H1 (cell line): ENCODE data around the gene SNRNP40. TPM values are rescaled to one million over a fixed set of nuclear protein-coding genes. Genes with fewer than 3 reads are reported as not detected.

ENCODE experiments used
- CTCF ChIA-PET: fragments of 300-600 bp; sonication (Branson Sonifier 250); formaldehyde crosslinking; loops from one replicate; lab custom pipeline; 2021; ENCODE audit not compliant: partially characterized antibody; lab: Charles Lee
- POLR2A ChIA-PET: fragments of 300-600 bp; sonication (Branson Sonifier 250); formaldehyde crosslinking; loops from one replicate; lab custom pipeline; 2021; ENCODE audit warnings: inconsistent platforms; ENCODE audit not compliant: partially characterized antibody; lab: Charles Lee
- DNase-seq, 2 experiments: peaks; one replicate each; pipeline versions ENCODE4 v3.0.0 to v3.0.0-alpha.2; 2010 to 2022; ENCODE audit warnings: low spot score in 2 of 2, low read depth in 1 of 2, mixed read lengths in 1 of 2
- FAIRE-seq: peaks from 2 replicates; lab custom pipeline; 2011; peaks lifted over from hg19 to GRCh38; lab: Jason Lieb, UNC
- H2AFZ ChIP-seq: 2 replicates; pipeline ENCODE4 v1.8.1; 2012; ENCODE audit warnings: low read length, inconsistent platforms
- H2AK5ac ChIP-seq: 2 replicates; pipeline ENCODE4 v1.6.1; 2013; ENCODE audit warnings: low read depth, low read length
- H2BK120ac ChIP-seq: replicated peaks from 2 replicates; pipeline ENCODE3; 2013; ENCODE audit warnings: low read depth, low read length, inconsistent platforms
- H2BK12ac ChIP-seq: 2 replicates; pipeline ENCODE4 v1.6.1; 2013; ENCODE audit warnings: low read depth, low read length
- H2BK15ac ChIP-seq: 2 replicates; pipeline ENCODE4 v1.6.1; 2013; ENCODE audit warnings: low read length
- H2BK20ac ChIP-seq: 2 replicates; pipeline ENCODE4 v1.6.1; 2013; ENCODE audit warnings: low read length
- H2BK5ac ChIP-seq: 2 replicates; pipeline ENCODE4 v1.6.1; 2013; ENCODE audit warnings: low read depth, low read length
- H3K14ac ChIP-seq: 2 replicates; pipeline ENCODE4 v1.6.1; 2013; ENCODE audit warnings: inconsistent platforms; ENCODE audit not compliant: insufficient read length
- H3K18ac ChIP-seq: 2 replicates; pipeline ENCODE4 v1.6.1; 2013; ENCODE audit warnings: low read length; ENCODE audit errors: extremely low read depth
- H3K23ac ChIP-seq: 2 replicates; pipeline ENCODE4 v1.6.1; 2013; ENCODE audit warnings: inconsistent platforms; ENCODE audit not compliant: insufficient read length
- H3K23me2 ChIP-seq: 2 replicates; pipeline ENCODE4 v1.6.1; 2013; ENCODE audit warnings: low read depth, low read length
- H3K27ac ChIP-seq: 2 replicates; pipeline ENCODE4 v1.6.1; 2011; ENCODE audit warnings: low read depth, low read length, inconsistent platforms
- H3K27me3 ChIP-seq, 4 experiments: replicated peaks in 1 of 4; 1 replicate in 1 of 4; 2 replicates in 3 of 4; pipeline versions ENCODE4 v1.6.1 to v1.8.1; 2011 to 2013; ENCODE audit warnings: low read length in 3 of 4, mild to moderate bottlenecking in 3 of 4, inconsistent platforms in 2 of 4, mixed read lengths in 2 of 4, moderate library complexity in 1 of 4; ENCODE audit not compliant: control insufficient read depth in 3 of 4, insufficient read depth in 3 of 4; ENCODE audit errors: extremely low read depth in 1 of 4
- H3K36me3 ChIP-seq, 4 experiments: 2 replicates each; pipeline versions ENCODE4 v1.6.1 to v1.8.1; 2011 to 2013; ENCODE audit warnings: mild to moderate bottlenecking in 4 of 4, low read length in 3 of 4, moderate library complexity in 2 of 4, control low read depth in 1 of 4, inconsistent platforms in 1 of 4; ENCODE audit not compliant: insufficient read depth in 4 of 4, control insufficient read depth in 2 of 4
- H3K4ac ChIP-seq: replicated peaks from 2 replicates; pipeline ENCODE3; 2013; ENCODE audit warnings: low read length, low read depth, mixed read lengths, inconsistent platforms; ENCODE audit not compliant: insufficient read length
- H3K4me1 ChIP-seq, 4 experiments: replicated peaks in 1 of 4; 1 replicate in 1 of 4; 2 replicates in 3 of 4; pipeline versions ENCODE4 v1.6.1 to v1.8.1; 2011 to 2013; ENCODE audit warnings: low read length in 3 of 4, inconsistent platforms in 2 of 4, mixed read lengths in 1 of 4; ENCODE audit not compliant: insufficient read depth in 4 of 4, control insufficient read depth in 3 of 4
- H3K4me2 ChIP-seq, 2 experiments: 2 replicates each; pipeline versions ENCODE4 v1.6.1 to v1.8.1; 2011 to 2013; ENCODE audit warnings: low read depth in 2 of 2, low read length in 2 of 2, control low read depth in 1 of 2, inconsistent platforms in 1 of 2, mild to moderate bottlenecking in 1 of 2; ENCODE audit not compliant: insufficient read depth in 1 of 2
- H3K4me3 ChIP-seq, 4 experiments: fragments of 200-600, 300-600 bp in 1 of 4; sonication (generic), shearing (Covaris generic), sonication (Bioruptor Twin) in 1 of 4; 2 replicates each; pipeline versions ENCODE4 v1.5.1 to v1.8.1; 2011 to 2016; ENCODE audit warnings: low read length in 4 of 4, low read depth in 3 of 4, control low read depth in 2 of 4, inconsistent platforms in 2 of 4, mild to moderate bottlenecking in 2 of 4, mixed read lengths in 1 of 4, moderate library complexity in 1 of 4; ENCODE audit not compliant: insufficient read depth in 2 of 4; ENCODE audit errors: extremely low read depth in 1 of 4
- H3K56ac ChIP-seq: replicated peaks from 2 replicates; pipeline ENCODE3; 2013; ENCODE audit warnings: low read depth, mild to moderate bottlenecking, mixed read lengths, low read length, inconsistent platforms; ENCODE audit not compliant: insufficient read length
- H3K79me1 ChIP-seq: 2 replicates; pipeline ENCODE4 v1.6.1; 2013; ENCODE audit warnings: low read depth, low read length, control low read depth
- H3K79me2 ChIP-seq, 2 experiments: 2 replicates each; pipeline versions ENCODE4 v1.6.1 to v1.8.1; 2012 to 2013; ENCODE audit warnings: low read length in 2 of 2, mild to moderate bottlenecking in 2 of 2, inconsistent platforms in 1 of 2; ENCODE audit not compliant: insufficient read depth in 2 of 2, control insufficient read depth in 1 of 2
- H3K9ac ChIP-seq, 4 experiments: replicated peaks in 1 of 4; 1 replicate in 1 of 4; 2 replicates in 3 of 4; pipeline versions ENCODE4 v1.6.1 to v1.8.1; 2011 to 2013; ENCODE audit warnings: low read depth in 3 of 4, low read length in 3 of 4, control low read depth in 2 of 4, mild to moderate bottlenecking in 2 of 4, moderate library complexity in 2 of 4, inconsistent platforms in 1 of 4; ENCODE audit errors: extremely low read depth in 1 of 4
- H3K9me3 ChIP-seq, 2 experiments: 2 replicates each; pipeline versions ENCODE4 v1.6.1 to v1.8.1; 2012 to 2013; ENCODE audit warnings: mild to moderate bottlenecking in 2 of 2, moderate library complexity in 2 of 2, control low read depth in 1 of 2, inconsistent platforms in 1 of 2, low read depth in 1 of 2, low read length in 1 of 2, mixed read lengths in 1 of 2; ENCODE audit not compliant: insufficient read depth in 2 of 2
- H4K20me1 ChIP-seq, 2 experiments: replicated peaks in 1 of 2; 2 replicates each; pipeline versions ENCODE3 to v1.8.1; 2011 to 2013; ENCODE audit warnings: inconsistent platforms in 2 of 2, low read length in 2 of 2, mild to moderate bottlenecking in 1 of 2; ENCODE audit not compliant: insufficient read depth in 2 of 2, control insufficient read depth in 1 of 2
- H4K5ac ChIP-seq: 2 replicates; pipeline ENCODE4 v1.6.1; 2013; ENCODE audit warnings: low read length, low read depth, mixed read lengths, inconsistent platforms; ENCODE audit not compliant: insufficient read length
- H4K8ac ChIP-seq: 2 replicates; pipeline ENCODE4 v1.8.0; 2013; ENCODE audit warnings: mild to moderate bottlenecking, moderate library complexity, low read length, inconsistent platforms; ENCODE audit not compliant: insufficient read depth; ENCODE audit errors: extremely low read depth
- H4K91ac ChIP-seq: replicated peaks from 2 replicates; pipeline ENCODE3; 2013; ENCODE audit warnings: low read length, mixed read lengths, inconsistent platforms; ENCODE audit not compliant: insufficient read length
- CHD2 ChIP-seq: IDR thresholded peaks from 2 replicates; pipeline ENCODE4 v1.6.1; 2012; ENCODE audit warnings: low read length, improper control_type of control experiment
- RFX5 ChIP-seq: IDR thresholded peaks from 2 replicates; pipeline ENCODE4 v1.6.1; 2011; ENCODE audit warnings: low read depth, low read length, improper control_type of control experiment, borderline replicate concordance
- WGBS, 2 experiments: shearing (Covaris generic) in 1 of 2; methylation state at CpG; one replicate each; pipeline versions ENCODE4 v1.1.6 to v1.1.7; 2013 to 2015; ENCODE audit warnings: low lambda C conversion rate in 2 of 2, mixed read lengths in 2 of 2, inconsistent platforms in 1 of 2, low coverage in 1 of 2, missing lambda C conversion rate in 1 of 2; ENCODE audit not compliant: insufficient replicate concordance in 2 of 2, insufficient coverage in 1 of 2, insufficient read length in 1 of 2; ENCODE audit errors: extremely low coverage in 1 of 2, missing lambda C conversion rate in 1 of 2; 5-methylcytosine and 5-hydroxymethylcytosine counted together
- polyA plus RNA-seq, 7 experiments: library from polyadenylated mRNA; depleted of rRNA in 3 of 7; stranded (reverse) in 5 of 7; unstranded in 2 of 7; fragments of >200 nt in 5 of 7; fragments of 200-250 nt in 2 of 7; gene quantifications; 1 replicate in 5 of 7; 2 replicates in 1 of 7; 4 replicates in 1 of 7; pipeline versions ENCODE4 v1.2.1 to v1.2.3, GENCODE V29; 2011 to 2013; ENCODE audit warnings: missing spikeins in 2 of 7, mixed read lengths in 2 of 7
- total RNA-seq: library from RNA; stranded (reverse); fragmentation: NEBNext Ultra II Directional; extraction: Animal tissue kit (Norgen Biotek cat#: 25700); gene quantifications from 2 replicates; pipeline ENCODE4 v1.2.1, GENCODE V29; 2021

The SNRNP40 gene
- total and polyA plus RNA-seq, 2 of the 8 experiments (the other 6 are each of a cell fraction or from before 2014, with no cell fraction given) = 97.4 to 113 TPM

DNA sequence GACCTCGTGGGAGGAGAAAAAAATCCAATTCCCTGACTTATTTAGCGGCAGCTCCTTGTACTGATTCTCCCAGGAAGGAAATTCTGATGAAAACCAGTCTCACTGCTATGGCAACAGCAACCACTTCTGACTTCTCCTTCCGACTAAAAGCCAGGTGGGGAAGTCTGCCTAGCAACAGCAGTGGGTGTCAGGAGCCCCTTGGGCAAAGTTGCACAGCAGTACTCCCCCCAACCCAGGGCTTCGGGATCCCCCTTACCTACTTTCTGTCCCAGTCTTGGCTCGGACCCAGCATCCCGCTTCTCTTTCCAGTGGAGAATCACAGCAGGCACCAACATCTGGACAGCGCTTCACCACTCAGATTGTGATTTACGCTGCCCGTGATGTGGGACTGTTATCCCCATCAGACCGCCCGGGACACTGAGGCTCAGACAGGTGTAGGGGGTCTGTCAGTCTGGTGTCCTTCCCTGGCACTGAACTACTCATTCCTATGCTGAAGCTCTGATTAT lies 81.5 kb downstream of the SNRNP40 start:
- Histone ChIP-seq H3K56ac (no peak overlapping the region), H4K20me1 (peaks cover 0 to 8% of the 10 kb centered on the region in 2 experiments), H3K27me3 (no peaks in the 10 kb centered on the region), H3K9ac (peak overlapping the region in 1 of 4 experiments; percentile 32; a peak in 1 of 7 replicates), H2BK12ac (no peak overlapping the region), H2AK5ac (no peak overlapping the region), H2BK5ac (no peak overlapping the region), H3K79me2 (no peaks in the 10 kb centered on the region; a peak in 1 of 4 replicates), H3K36me3 (no peaks in the 10 kb centered on the region), H2AFZ (no peak overlapping the region), H3K4me2 (no peak overlapping the region), H3K27ac (no peak overlapping the region), H3K9me3 (no peaks in the 10 kb centered on the region), H3K4me1 (peaks cover 0 to 9% (median 2%) of the 10 kb centered on the region in 4 experiments; a peak in 5 of 7 replicates), H2BK20ac (no peak overlapping the region), H3K4me3 (no peak overlapping the region), H3K23ac (no peak overlapping the region), H4K91ac (no peak overlapping the region), H2BK15ac (no peak overlapping the region), H3K79me1 (no peaks in the 10 kb centered on the region; the same call in 1 of the 2 replicates), H4K8ac (no peak overlapping the region), H3K23me2 (no peaks in the 10 kb centered on the region), H3K18ac (no peak overlapping the region), H4K5ac (no peak overlapping the region), H3K14ac (no peak overlapping the region), H3K4ac (no peak overlapping the region), H2BK120ac (no peak overlapping the region)
- FAIRE-seq (no peak), DNase-seq (no peak)
- 84% methylated on average over 11 of the region's 11 CpGs; no CpG with 5 or more reads in 1 of the 2 experiments for WGBS, 2 experiments
- CTCF ChIA-PET = interaction anchor here (0.7 to 5.9 kb wide), 13 partner anchors 8 to 180 kb away, joined by 3 to 53 read pairs (median 5); no protein-coding TSS in a partner anchor
- POLR2A ChIA-PET = interaction anchor here (0.8 to 1.2 kb wide), 3 partner anchors 13 to 149 kb away, joined by 3 to 4 read pairs (median 3); partner anchors contain the start of genes SNRNP40 and ZCCHC17
- TF ChIP-seq RFX5 = peak; percentile 86
- no peak for TF ChIP-seq CHD2
